Effector memory CD4-positive, alpha-beta T cell (primary cell): ENCODE results near the gene RAD21L1.

Experiments used
- DNase-seq, 3 donors: peaks; one replicate each; pipeline ENCODE4 v3.0.0-alpha.2; 2020
- H3K27ac ChIP-seq: 2 replicates; pipeline ENCODE4 v1.7.0; 2013; ENCODE audit warnings: mild to moderate bottlenecking, low read length, moderate library complexity; ENCODE audit not compliant: insufficient read depth, poor library complexity, severe bottlenecking
- H3K27me3 ChIP-seq: replicated peaks from 2 replicates; pipeline ENCODE4 v1.7.0; 2013; ENCODE audit warnings: mild to moderate bottlenecking, low read length; ENCODE audit not compliant: insufficient read depth, control insufficient read depth, poor library complexity, severe bottlenecking
- H3K36me3 ChIP-seq: 2 replicates; pipeline ENCODE4 v1.7.0; 2013; ENCODE audit warnings: mild to moderate bottlenecking, low read length, moderate library complexity; ENCODE audit not compliant: control insufficient read depth, insufficient read depth
- H3K4me1 ChIP-seq: 2 replicates; pipeline ENCODE4 v1.7.0; 2013; ENCODE audit warnings: low read length, mild to moderate bottlenecking; ENCODE audit not compliant: control insufficient read depth, insufficient read depth, poor library complexity, severe bottlenecking
- H3K4me3 ChIP-seq: 2 replicates; pipeline ENCODE4 v1.7.0; 2013; ENCODE audit warnings: low read length, low read depth, mild to moderate bottlenecking; ENCODE audit not compliant: insufficient read depth, poor library complexity, severe bottlenecking
- H3K9me3 ChIP-seq: 2 replicates; pipeline ENCODE4 v1.7.0; 2013; ENCODE audit warnings: mild to moderate bottlenecking, low read length, moderate library complexity; ENCODE audit not compliant: control insufficient read depth
- total RNA-seq, 3 donors: gene quantifications; one replicate each; lab custom pipeline; 2026; lab: John Stamatoyannopoulos, UW

Gene RAD21L1
- total RNA-seq: 0 to 0.19 (median 0) reads per million in 3 donors

GRCh38 chr20:1225783-1226654, at the start of gene RAD21L1:
Gene RAD21L1 (plus strand): TSS chr20:1226044. CDS start chr20:1228454, 2,410 bp downstream.
- peaks cover 11% of the 10 kb centered on the region for H3K4me1 ChIP-seq
- peak; percentile 65 to 72 (median 70) for DNase-seq
- no peaks in the 10 kb centered on the region for H3K36me3 ChIP-seq
- H3K9me3 ChIP-seq: no peaks in the 10 kb centered on the region
- H3K4me3 ChIP-seq: peak within 1 kb of the TSS; percentile 73
- peak within 1 kb of the TSS; percentile 7 for H3K27ac ChIP-seq
- H3K27me3 ChIP-seq: no peaks in the 10 kb centered on the region

- no peaks in the 10 kb centered on the region for H3K9me3 ChIP-seq
- H3K4me3 ChIP-seq: no peak overlapping the region
- DNase-seq: no peak
- no peak overlapping the region for H3K27ac ChIP-seq
- no peaks in the 10 kb centered on the region for H3K27me3 ChIP-seq
- no peaks in the 10 kb centered on the region for H3K4me1 ChIP-seq
- peaks cover 8% of the 10 kb centered on the region for H3K36me3 ChIP-seq
Observed at GRCh38 chr20:1177680-1178079, 48.2 kb upstream of the RAD21L1 start.

DNA sequence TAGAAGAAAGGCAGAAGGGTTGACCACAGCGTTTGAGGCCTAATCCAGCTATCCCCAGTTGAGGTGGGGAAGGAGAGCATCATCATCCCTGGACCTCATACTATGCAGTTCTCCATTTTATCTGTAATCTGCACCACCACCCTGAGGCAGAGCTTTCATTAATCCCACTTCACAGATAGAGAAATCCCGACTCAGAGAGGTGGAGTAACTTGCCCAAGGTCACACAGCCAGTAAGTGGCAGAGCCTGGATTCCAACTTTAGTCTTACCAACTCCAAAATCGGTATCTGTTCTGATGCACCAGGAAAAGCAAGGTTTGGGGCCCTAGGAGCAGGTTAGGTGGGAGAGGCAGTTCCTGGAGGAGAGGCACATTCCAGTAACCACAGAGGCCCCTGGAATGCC, 47.7 kb upstream of the RAD21L1 start:
- Histone ChIP-seq H3K36me3 (peaks cover 8% of the 10 kb centered on the region), H3K4me3 (no peak overlapping the region), H3K4me1 (no peaks in the 10 kb centered on the region), H3K27me3 (no peaks in the 10 kb centered on the region), H3K9me3 (no peaks in the 10 kb centered on the region), H3K27ac (no peak overlapping the region)
- no peak for DNase-seq

GRCh38 chr20:1178623-1179022, 47.2 kb upstream of the RAD21L1 start:
- H3K36me3 ChIP-seq: peaks cover 8% of the 10 kb centered on the region

GRCh38 chr20:1180949-1181348, 44.9 kb upstream of the RAD21L1 start:
- DNase-seq: no peak
- H3K27me3 ChIP-seq: peaks cover 3% of the 10 kb centered on the region
- H3K9me3 ChIP-seq: no peaks in the 10 kb centered on the region
- H3K27ac ChIP-seq: no peak overlapping the region
- no peak overlapping the region for H3K4me3 ChIP-seq
- H3K4me1 ChIP-seq: peaks cover 3% of the 10 kb centered on the region
- peaks cover under 1% of the 10 kb centered on the region for H3K36me3 ChIP-seq

More at GRCh38 chr20:1178623-1179022, 47.2 kb upstream of the RAD21L1 start:
- no peaks in the 10 kb centered on the region for H3K4me1 ChIP-seq
- H3K9me3 ChIP-seq: no peaks in the 10 kb centered on the region
- H3K4me3 ChIP-seq: no peak overlapping the region
- no peaks in the 10 kb centered on the region for H3K27me3 ChIP-seq
- DNase-seq: no peak
- H3K27ac ChIP-seq: no peak overlapping the region

DNA sequence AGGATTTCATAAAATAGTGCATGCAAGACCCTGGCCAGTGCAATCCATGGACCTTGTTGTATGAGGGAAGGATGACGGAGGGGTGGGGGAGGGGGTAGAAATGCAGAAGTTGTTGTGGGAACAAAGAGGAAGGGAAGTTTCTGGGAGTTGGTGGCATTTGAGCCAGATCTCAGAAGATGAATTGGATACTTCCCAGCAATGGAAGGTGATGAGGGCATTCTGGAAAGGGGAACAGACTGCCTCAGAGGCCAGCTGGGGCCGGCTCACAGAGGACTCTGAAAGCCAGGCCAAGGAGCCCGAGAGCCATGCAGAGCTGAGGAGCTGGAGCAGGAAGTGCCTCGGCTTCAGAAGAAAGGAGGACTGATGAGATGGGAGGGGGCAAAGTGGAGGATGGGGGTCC, 43.7 kb upstream of the RAD21L1 start:
- Histone ChIP-seq H3K4me1 (peaks cover 3% of the 10 kb centered on the region), H3K9me3 (no peaks in the 10 kb centered on the region), H3K27ac (no peak overlapping the region), H3K27me3 (peaks cover 3% of the 10 kb centered on the region), H3K36me3 (no peaks in the 10 kb centered on the region), H3K4me3 (no peak overlapping the region)
- DNase-seq: no peak

DNA sequence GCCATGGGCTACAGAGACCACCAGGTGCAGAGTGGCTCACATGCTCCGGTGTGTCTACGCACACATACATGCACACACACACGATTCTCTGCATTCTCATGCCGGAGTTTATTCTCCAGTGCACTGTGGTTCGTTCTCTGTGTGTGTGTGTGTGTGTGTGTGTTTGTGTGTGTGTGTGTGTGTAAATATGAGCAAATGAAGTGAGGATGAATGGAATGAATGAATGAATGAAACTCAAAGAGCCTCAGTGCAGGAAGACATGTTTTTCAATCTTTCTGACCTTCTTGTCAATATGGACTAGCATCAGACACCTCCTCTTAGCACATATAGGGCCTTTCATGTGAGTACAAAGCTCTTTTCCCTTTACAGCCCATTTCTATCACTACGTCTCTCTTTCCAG, 42.7 kb upstream of the RAD21L1 start:
- Histone ChIP-seq H3K27me3 (peaks cover 3% of the 10 kb centered on the region), H3K27ac (no peak overlapping the region), H3K36me3 (no peaks in the 10 kb centered on the region)

GRCh38 chr20:1184260-1184637, 41.6 kb upstream of the RAD21L1 start:
- no peak overlapping the region for H3K4me3 ChIP-seq
- no peaks in the 10 kb centered on the region for H3K9me3 ChIP-seq
- no peak overlapping the region for H3K27ac ChIP-seq
- no peaks in the 10 kb centered on the region for H3K36me3 ChIP-seq
- DNase-seq: no peak
- peaks cover 3% of the 10 kb centered on the region for H3K4me1 ChIP-seq
- H3K27me3 ChIP-seq: peaks cover 3% of the 10 kb centered on the region

More for the DNA sequence above, 42.7 kb upstream of the RAD21L1 start:
- Histone ChIP-seq H3K4me3 (no peak overlapping the region), H3K4me1 (peaks cover 3% of the 10 kb centered on the region), H3K9me3 (no peaks in the 10 kb centered on the region)
- no peak for DNase-seq

- H3K27ac ChIP-seq: no peak within 1 kb of the TSS
- H3K27me3 ChIP-seq: peaks cover 3% of the 10 kb centered on the region
- DNase-seq: no peak
- H3K9me3 ChIP-seq: no peaks in the 10 kb centered on the region
- peaks cover 3% of the 10 kb centered on the region for H3K4me1 ChIP-seq
- peak within 1 kb of the TSS; percentile 32 for H3K4me3 ChIP-seq
- no peaks in the 10 kb centered on the region for H3K36me3 ChIP-seq
Observed at GRCh38 chr20:1184638-1185315, 41.1 kb upstream of the RAD21L1 start, which contains the start of gene TMEM74B. Gene TMEM74B (minus strand): TSS chr20:1184981. CDS start chr20:1183801, 1,180 bp downstream.

GRCh38 chr20:1185316-1185741, 40.5 kb upstream of the RAD21L1 start:
- no peak overlapping the region for H3K27ac ChIP-seq
- peaks cover 3% of the 10 kb centered on the region for H3K4me1 ChIP-seq
- no peaks in the 10 kb centered on the region for H3K36me3 ChIP-seq
- no peak for DNase-seq
- H3K9me3 ChIP-seq: no peaks in the 10 kb centered on the region
- no peak overlapping the region for H3K4me3 ChIP-seq
- H3K27me3 ChIP-seq: peaks cover 3% of the 10 kb centered on the region
